ENCODE results near the gene EID3. TPM values are rescaled to one million over a fixed set of nuclear protein-coding genes. Genes with fewer than 3 reads are reported as not detected.

EID3 gene
- total and polyA plus RNA-seq, 10 of the 15 experiments (the other 5 are each of a cell fraction or from before 2014, with no cell fraction given), result 0.92 to 7.0 (median 4.3) TPM

DNA sequence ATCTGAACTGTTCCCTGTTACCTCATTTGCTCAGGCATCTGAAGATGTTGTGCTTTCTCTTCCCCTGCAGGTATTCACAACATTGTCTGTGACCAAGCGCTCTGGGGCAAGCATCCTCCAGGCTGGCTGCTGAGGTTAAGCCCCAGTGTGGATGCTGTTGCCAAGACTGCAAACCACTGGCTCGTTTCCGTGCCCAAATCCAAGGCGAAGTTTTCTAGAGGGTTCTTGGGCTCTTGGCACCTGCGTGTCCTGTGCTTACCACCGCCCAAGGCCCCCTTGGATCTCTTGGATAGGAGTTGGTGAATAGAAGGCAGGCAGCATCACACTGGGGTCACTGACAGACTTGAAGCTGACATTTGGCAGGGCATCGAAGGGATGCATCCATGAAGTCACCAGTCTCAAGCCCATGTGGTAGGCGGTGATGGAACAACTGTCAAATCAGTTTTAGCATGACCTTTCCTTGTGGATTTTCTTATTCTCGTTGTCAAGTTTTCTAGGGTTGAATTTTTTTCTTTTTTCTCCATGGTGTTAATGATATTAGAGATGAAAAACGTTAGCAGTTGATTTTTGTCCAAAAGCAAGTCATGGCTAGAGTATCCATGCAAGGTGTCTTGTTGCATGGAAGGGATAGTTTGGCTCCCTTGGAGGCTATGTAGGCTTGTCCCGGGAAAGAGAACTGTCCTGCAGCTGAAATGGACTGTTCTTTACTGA is 44.9 kb downstream of the EID3 start:
- CTCF ChIA-PET, result no interaction called here
- SMC1A ChIA-PET (ENCODE audit: uncharacterized antibody, unreplicated experiment), result interaction anchor here (0.6 to 0.7 kb wide), 2 partner anchors 8 to 155 kb away, joined by 3 read pairs; no protein-coding TSS in a partner anchor
- peaks cover 11 to 40% of the 10 kb centered on the region in 2 experiments for H3K36me3 ChIP-seq (ENCODE audit: control insufficient read depth in 2 of 2, insufficient read depth in 2 of 2, low read length in 1 of 2)
- H2AFZ ChIP-seq (ENCODE audit: control insufficient read depth, low read depth, low read length), result no peak overlapping the region
- intact Hi-C loops (cut with micrococcal nuclease; ENCODE audit: unreplicated experiment) (no loop called here), in situ Hi-C loops (cut with MboI) (no loop called here)
- H3K9ac ChIP-seq (ENCODE audit: control insufficient read depth, insufficient read depth, low read length), result no peak overlapping the region
- no peak overlapping the region for H3K4me2 ChIP-seq (ENCODE audit: control insufficient read depth, insufficient read depth)
- TF ChIP-seq, protein P1, sequence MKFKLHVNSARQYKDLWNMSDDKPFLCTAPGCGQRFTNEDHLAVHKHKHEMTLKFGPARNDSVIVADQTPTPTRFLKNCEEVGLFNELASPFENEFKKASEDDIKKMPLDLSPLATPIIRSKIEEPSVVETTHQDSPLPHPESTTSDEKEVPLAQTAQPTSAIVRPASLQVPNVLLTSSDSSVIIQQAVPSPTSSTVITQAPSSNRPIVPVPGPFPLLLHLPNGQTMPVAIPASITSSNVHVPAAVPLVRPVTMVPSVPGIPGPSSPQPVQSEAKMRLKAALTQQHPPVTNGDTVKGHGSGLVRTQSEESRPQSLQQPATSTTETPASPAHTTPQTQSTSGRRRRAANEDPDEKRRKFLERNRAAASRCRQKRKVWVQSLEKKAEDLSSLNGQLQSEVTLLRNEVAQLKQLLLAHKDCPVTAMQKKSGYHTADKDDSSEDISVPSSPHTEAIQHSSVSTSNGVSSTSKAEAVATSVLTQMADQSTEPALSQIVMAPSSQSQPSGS (IDR thresholded peaks at IDR 0.05; ENCODE audit: low read length), result no peak
- TF ChIP-seq, protein P2, sequence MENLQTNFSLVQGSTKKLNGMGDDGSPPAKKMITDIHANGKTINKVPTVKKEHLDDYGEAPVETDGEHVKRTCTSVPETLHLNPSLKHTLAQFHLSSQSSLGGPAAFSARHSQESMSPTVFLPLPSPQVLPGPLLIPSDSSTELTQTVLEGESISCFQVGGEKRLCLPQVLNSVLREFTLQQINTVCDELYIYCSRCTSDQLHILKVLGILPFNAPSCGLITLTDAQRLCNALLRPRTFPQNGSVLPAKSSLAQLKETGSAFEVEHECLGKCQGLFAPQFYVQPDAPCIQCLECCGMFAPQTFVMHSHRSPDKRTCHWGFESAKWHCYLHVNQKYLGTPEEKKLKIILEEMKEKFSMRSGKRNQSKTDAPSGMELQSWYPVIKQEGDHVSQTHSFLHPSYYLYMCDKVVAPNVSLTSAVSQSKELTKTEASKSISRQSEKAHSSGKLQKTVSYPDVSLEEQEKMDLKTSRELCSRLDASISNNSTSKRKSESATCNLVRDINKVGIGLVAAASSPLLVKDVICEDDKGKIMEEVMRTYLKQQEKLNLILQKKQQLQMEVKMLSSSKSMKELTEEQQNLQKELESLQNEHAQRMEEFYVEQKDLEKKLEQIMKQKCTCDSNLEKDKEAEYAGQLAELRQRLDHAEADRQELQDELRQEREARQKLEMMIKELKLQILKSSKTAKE (IDR thresholded peaks at IDR 0.05; ENCODE audit: low read depth, poor library complexity, severe bottlenecking), result no peak
- TF ChIP-seq TCF12 (IDR thresholded peaks at IDR 0.05; ENCODE audit: low read depth, low read length) (no peak), SPI1 (IDR thresholded peaks at IDR 0.05; ENCODE audit: borderline replicate concordance, insufficient read depth, low read depth, low read length) (no peak), ATF7 (IDR thresholded peaks at IDR 0.05; ENCODE audit: low read depth) (no peak), WRNIP1 (IDR thresholded peaks at IDR 0.05; ENCODE audit: borderline replicate concordance, low read depth, low read length) (no peak), CEBPB (IDR thresholded peaks at IDR 0.05; ENCODE audit: borderline replicate concordance in 1 of 2, low read depth in 2 of 2, low read length in 2 of 2) (no peak), MYC (IDR thresholded peaks at IDR 0.05; ENCODE audit: insufficient read depth, insufficient read length, insufficient replicate concordance, low read length, severe bottlenecking) (no peak), ZNF274 (IDR thresholded peaks at IDR 0.05; ENCODE audit: insufficient read depth, insufficient read length) (no peak)
- TF ChIP-seq, protein P3, sequence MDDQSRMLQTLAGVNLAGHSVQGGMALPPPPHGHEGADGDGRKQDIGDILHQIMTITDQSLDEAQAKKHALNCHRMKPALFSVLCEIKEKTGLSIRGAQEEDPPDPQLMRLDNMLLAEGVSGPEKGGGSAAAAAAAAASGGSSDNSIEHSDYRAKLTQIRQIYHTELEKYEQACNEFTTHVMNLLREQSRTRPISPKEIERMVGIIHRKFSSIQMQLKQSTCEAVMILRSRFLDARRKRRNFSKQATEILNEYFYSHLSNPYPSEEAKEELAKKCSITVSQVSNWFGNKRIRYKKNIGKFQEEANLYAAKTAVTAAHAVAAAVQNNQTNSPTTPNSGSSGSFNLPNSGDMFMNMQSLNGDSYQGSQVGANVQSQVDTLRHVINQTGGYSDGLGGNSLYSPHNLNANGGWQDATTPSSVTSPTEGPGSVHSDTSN (IDR thresholded peaks at IDR 0.05; ENCODE audit: insufficient replicate concordance, low read depth, low read length), result no peak
- TF ChIP-seq, protein P4, sequence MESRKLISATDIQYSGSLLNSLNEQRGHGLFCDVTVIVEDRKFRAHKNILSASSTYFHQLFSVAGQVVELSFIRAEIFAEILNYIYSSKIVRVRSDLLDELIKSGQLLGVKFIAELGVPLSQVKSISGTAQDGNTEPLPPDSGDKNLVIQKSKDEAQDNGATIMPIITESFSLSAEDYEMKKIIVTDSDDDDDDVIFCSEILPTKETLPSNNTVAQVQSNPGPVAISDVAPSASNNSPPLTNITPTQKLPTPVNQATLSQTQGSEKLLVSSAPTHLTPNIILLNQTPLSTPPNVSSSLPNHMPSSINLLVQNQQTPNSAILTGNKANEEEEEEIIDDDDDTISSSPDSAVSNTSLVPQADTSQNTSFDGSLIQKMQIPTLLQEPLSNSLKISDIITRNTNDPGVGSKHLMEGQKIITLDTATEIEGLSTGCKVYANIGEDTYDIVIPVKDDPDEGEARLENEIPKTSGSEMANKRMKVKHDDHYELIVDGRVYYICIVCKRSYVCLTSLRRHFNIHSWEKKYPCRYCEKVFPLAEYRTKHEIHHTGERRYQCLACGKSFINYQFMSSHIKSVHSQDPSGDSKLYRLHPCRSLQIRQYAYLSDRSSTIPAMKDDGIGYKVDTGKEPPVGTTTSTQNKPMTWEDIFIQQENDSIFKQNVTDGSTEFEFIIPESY (IDR thresholded peaks at IDR 0.05), result no peak
- POLR2A ChIA-PET, result no interaction called here
- no peak for FAIRE-seq
- BruUV-seq (replicated peaks), result no TSS peak
- RAD21 ChIA-PET (ENCODE audit: unreplicated experiment), result no interaction called here
- no peak overlapping the region for H3K27ac ChIP-seq (ENCODE audit: control insufficient read depth, insufficient read depth)
- peaks cover 9% of the 10 kb centered on the region for H3K4me1 ChIP-seq (ENCODE audit: control insufficient read depth, insufficient read depth, low read length)
- no peak overlapping the region for H3K4me3 ChIP-seq
- no peaks in the 10 kb centered on the region for H3K79me2 ChIP-seq (ENCODE audit: control insufficient read depth, insufficient read depth, low read length)
- H3K9me3 ChIP-seq (replicated peaks; ENCODE audit: control insufficient read depth, insufficient read depth, low read length), result no peaks in the 10 kb centered on the region
- H3K27me3 ChIP-seq (replicated peaks in 1 of 2; ENCODE audit: control insufficient read depth in 2 of 2, insufficient read depth in 2 of 2, low read length in 1 of 2), result no peaks in the 10 kb centered on the region
- 93% methylated on average over 11 of the region's 11 CpGs for WGBS (ENCODE audit: insufficient coverage, insufficient replicate concordance, low lambda C conversion rate, missing lambda C conversion rate)
- no peak for ATAC-seq
- no peaks in the 10 kb centered on the region for H4K20me1 ChIP-seq (ENCODE audit: control insufficient read depth, insufficient read depth)
- no peak for DNase-seq (ENCODE audit: low read depth, low spot score)

Measured in GM12878 (cell line).